Stimulated activated CD8-positive, alpha-beta memory T cell treated with anti-CD3 and anti-CD28 coated beads, Interleukin-4, amount 100 ng/mL, for 4 hours (primary cell): ENCODE data around the gene TATDN2.
A peak's percentile ranks its signal among the peaks of the same experiment; 100 is the strongest.

ENCODE experiments used
- DNase-seq, 2 donors: peaks; one replicate each; pipeline ENCODE4 v3.0.0-alpha.2; 2020; ENCODE audit warnings: low read depth in 2 of 2, low spot score in 1 of 2

TATDN2 gene, protein sequence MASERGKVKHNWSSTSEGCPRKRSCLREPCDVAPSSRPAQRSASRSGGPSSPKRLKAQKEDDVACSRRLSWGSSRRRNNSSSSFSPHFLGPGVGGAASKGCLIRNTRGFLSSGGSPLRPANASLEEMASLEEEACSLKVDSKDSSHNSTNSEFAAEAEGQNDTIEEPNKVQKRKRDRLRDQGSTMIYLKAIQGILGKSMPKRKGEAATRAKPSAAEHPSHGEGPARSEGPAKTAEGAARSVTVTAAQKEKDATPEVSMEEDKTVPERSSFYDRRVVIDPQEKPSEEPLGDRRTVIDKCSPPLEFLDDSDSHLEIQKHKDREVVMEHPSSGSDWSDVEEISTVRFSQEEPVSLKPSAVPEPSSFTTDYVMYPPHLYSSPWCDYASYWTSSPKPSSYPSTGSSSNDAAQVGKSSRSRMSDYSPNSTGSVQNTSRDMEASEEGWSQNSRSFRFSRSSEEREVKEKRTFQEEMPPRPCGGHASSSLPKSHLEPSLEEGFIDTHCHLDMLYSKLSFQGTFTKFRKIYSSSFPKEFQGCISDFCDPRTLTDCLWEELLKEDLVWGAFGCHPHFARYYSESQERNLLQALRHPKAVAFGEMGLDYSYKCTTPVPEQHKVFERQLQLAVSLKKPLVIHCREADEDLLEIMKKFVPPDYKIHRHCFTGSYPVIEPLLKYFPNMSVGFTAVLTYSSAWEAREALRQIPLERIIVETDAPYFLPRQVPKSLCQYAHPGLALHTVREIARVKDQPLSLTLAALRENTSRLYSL

DNA sequence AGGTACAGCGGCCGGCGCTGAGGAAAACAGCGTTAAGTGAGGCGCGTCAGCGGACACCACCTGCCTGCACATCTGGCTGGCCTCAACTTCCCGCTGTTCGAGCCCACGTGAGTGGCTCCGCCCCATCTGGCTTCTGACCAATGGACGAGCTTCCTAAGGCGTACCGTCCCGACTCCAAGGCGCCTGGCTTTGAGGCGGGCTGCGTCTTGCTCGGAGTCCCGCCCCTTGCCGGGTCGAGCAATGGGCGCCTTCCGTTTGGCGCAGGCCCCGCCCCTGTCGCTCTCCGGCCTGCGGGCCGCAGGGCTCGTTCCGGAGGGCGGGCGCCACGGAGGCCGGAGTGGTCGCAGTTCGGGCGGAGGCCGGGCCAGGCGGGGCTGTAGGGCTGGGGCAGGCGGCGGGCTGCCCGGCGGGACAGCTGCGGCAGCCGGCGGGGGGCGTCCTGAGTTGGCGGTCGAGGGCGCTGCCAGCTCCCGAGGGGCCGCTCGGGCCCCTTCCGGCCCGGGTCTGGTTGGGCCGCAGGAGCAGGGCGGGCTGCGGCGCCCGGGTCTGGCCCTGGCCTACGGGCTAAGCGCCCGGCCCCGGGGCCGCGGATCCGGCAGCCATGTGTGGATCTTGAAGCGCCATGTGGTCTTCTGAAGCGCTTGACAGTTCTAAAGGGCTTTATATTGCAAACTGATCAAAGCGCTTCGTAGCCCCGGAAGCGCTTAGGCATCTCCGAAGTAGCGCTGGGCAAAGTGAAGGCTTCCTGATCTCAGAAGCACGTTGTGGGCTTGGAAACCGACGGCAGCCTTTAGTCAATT is at the start of gene TATDN2:
Gene TATDN2 (plus strand): TSS at position 276 of the 800 bp plus-strand sequence. CDS start 742 bp downstream, outside the sequence.
- DNase-seq = peak; percentile 76 to 91

DNA sequence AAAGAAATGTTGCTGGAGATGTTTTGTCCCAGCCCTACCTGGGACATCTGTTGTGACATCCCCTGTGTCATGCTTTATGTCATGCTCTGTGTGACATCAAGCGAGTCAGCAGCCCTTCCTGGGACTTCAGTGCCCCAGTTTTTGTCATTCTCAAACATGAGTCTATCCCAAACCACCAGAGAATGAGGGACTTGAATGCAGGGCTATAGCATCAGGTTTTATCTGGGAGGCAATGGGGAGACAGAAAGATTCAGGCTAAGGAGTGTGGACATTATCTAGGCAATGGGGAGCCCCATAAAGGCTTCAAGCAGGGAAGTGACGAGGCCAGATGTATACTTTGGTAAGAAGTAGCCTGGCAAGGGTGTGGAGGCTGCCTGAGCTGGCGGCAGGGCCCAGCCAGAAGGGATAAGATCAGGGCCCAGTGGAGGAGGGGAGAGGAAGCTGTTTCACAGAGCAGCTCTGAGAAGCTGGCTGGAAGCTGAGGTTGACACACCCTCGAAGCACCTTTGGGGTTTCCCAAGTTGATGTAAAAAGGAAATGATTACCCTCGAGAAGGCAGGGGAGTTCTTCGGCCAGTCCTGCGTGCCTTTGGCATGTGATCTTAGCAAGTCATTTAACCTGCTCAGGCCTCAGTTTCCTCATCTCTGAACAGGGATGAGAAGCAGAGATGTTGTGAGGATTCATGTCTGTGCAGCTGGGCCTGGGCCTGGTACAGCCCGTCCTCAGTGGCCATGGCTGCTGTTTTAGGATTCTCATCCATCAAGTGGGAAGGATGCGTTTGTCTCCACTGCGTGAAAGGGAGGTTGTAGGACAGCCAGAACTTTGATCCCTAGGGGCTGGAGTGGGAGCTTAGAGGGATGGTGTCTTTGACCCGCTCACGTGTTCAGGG is 49.3 kb upstream of the TATDN2 start:
- DNase-seq = peak; percentile 41 to 48

DNA sequence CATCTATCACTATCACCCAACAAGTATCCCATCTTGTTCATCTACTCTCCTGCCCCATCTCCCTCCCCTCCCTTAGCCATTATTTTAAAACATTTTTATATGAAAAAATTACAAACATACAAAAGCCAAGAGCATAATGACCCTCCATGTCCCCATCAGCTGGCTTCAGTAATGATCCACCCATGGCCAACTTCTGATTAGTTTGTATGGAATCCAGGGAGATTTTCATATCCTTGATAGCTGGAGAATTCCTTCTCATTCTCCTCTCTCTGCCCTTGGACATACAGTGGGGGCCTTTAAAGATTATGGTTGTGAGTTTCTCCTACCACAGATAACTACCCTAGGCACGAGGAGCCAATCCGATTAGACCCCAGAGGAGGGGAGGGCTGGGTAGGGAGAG is 43.3 kb upstream of the TATDN2 start:
- DNase-seq = no peak

DNA sequence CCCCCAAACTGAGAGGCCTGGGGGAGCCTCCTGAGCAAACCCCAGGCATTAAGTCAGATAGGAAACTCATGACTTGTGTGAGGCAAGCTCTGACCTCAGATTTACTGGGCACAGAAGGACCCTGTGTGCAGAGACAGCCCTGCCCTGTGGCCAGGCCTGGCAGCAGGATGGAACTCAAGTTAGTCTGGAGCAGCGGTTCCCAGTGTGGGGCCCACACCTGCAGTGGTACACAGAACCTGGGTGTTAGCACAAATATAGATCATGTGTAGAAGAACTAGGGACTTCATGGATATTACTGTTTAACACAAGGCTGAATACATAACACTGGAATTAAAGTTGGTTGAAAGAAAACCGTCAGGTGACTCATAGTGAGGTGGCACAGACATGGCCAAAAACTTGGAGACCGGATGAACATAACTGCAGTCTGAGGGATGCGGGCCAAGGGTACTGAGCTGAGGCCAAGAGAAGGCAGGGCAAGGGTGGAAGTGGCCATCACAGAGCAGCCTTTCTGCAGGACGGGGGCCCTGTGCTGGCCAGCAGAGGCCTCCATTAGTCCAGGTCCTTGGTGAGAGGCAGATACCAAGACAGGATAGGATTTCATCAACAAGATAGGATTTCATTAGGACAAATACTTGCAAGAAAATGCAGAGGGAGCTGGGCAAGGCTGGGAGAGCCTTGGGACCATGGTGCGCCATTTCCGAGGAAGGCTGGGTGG is 42.7 kb upstream of the TATDN2 start:
- DNase-seq = no peak

DNA sequence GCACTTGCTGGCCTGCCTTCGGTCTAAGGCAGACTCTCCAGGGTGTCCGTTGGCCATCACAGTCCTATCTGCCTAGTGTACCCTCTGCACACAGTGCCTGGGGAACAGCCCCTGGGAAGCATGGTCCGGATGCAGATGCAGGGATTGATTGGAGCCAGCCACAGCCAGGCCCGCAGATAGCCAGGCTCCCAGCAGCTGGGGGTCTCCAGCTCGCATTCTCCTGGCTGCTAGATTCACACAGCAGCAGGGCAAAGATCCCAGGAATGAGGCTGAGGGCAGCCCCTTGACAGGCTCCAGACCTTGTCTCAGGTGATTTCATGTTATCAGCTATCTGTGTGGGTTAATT is 42.1 kb upstream of the TATDN2 start:
- no peak for DNase-seq

DNA sequence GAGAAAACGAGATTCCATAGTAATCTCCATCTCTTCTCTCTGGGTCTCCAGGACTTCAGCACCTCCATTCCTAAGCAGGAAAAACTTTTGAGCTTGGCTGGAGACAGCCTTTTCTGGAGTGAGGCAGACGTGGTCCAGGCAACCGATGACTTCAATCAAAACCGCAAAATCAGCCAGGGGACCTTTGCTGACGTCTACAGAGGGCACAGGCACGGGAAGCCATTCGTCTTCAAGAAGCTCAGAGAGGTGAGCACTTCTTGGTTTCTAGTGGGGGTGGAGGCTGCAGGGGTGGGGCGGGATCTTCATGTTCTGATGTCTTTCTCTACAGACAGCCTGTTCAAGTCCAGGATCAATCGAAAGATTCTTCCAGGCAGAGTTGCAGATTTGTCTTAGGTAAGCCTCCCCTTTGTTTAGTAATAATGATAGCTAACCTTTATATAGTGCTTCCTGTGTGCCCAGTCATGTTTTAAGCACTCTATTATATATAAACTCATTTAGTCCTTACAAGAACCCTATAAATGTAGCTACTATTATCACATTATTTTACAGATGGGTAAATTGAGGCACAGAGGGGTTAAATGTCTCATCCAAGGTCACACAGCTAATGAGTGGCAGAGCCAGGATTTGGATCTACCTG is 35.0 kb upstream of the TATDN2 start:
- DNase-seq = no peak

DNA sequence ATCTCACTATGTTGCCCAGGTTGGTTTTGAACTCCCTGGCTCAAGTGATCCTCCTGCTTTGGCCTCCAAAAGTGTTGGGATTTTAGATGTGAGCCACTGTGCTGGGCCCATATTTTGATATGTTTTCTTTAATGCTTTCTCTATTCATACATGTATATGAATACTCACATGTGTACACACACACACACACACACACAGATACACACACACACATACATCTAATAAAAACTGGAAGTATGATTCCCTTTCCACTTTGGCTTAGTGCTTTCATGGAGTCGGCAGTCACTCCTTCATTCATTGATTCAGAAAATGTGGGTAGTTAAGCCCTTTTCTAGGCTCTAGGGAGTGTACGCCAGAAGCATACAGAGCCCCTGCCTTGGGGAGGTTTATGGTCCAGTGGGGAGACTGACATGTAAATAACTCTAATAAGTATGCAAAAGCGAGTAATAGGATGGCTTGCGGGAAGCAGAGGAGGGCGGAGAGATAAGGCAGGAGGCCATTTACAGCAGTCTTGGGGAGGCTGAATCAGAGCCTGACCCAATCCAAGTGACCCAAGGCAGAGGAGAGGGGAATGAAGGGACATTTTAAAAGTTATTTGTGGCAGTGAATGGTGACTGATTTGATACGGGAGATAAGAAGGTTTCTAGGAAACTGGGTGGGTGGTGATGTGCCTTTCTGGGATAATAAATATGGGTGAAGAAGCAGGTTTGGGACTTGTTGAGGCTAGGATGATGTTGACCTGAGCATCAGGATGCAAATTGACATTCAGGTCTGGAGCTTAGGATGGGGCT is 32.5 kb upstream of the TATDN2 start:
- no peak for DNase-seq

DNA sequence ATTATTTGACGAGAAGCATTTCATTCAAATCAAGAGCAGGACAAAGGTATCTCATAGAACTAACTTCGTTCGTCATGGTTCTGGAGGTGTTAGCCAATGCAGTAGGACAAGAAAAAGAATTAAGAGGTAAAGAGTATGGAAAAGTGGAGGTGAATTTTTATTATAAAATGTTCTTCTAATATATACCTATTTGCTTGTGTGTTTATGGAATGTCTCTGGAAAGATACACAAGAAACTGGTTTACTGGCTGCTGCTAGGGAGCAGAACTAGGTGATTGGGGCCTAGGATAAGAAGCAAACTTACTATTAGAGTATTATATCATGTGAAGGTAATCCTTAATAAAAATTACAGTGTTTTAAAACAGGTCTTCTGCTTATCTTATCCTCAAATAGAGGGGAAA is 30.9 kb upstream of the TATDN2 start:
- DNase-seq = no peak

DNA sequence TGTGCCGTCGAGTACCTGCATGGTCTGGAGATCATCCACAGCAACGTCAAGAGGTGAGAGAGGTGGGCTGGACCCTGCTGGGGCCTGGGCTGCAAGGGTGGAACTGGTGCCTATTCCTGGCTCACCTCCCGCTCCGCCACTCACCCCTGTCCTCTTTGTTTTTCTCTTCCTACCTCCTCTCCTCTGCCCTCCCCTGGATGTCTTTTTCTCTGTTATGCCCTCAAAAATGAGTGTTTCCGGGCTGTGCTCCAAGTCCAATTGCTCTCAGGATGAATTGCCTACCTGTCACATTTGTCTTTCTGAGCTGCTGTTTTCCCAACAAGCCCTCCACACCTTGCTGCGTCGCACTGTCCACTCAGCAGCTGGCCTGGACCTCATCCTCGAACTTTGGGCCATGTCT is 28.5 kb upstream of the TATDN2 start:
- no peak for DNase-seq

DNA sequence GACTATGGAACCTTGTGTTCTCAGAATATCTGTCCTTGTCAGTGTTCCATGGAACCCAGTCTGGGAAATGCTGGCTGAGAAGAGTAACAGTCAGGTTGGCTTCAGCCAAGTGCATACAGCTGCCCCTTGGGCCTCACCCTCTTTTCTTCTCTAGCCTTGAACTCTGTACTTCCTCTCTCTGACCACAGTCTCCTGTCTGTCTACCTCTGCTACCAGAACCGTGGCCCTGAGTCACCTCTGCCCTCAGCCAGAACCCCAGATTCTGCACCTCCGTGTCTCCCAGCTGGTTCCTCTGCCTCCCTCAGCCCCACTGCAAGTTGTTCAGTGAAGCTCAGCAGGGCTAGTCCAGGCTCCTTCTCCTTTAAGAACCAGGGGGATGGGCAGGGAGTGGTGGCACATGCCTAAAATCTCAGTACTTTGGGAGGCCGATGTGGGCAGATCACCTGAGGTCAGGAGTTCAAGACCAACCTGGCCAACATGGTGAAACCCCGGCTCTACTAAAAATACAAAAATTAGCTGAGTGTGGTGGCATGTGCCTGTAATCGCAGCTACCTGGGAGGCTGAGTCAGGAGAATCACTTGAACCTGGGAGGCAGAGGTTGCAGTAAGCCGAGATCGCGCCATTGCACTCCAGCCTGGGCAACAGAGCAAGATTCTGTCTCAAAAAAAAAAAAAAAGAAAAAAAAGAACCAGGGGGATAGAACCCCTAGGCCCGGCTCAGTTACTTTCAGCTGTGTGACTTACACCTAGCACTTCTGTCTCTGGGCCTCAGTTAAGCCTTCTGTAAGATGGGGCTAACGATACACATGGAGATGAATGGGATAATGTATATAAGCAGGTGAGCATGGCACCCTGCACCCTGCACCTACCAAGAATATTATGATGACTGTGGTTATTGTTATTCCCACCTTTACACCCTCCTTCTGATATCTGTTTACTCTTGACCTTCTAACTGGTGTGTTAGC is 24.3 kb upstream of the TATDN2 start:
- DNase-seq = peak in 1 of 2 donors; percentile 34

DNA sequence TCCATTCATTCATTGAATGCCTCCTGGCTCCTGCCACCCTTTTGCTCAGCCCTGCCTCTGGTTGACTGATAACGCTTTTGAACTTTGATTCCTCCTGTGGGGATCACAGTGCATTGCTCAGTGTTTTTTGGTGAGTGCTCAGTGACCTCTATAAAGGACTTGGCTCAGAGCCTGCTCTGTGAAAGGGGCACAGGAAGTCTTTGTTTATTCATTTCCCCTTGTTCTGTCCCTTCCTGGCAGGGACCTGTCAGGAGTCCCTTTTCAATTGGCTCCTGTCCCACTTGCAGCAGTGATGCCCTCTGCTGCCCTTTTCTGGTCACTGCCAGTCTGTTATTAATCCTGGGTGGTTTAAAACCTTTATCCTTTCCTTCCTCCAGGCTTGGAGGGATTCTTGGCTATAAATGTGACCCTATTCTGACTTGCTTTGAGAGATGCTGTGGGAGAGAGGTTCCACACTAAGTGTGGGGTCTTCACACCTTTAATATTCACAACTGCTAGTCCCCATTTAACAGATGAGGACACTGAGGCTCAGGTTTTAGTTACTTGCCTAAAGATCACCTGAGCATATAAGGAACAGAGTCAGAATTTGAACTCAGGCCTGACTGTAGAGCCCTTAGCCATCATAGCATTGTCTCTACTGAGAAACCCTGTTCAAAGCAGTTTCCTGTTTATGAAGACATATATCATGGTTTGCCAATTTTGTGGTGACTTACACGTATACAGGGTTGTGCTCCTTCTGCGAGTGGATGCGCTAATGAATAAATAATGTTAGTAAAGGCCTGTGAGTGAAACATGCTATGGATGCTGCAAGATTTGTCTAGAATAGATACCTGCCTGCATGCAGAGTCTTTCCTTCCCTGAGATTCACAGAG is 23.2 kb upstream of the TATDN2 start:
- peak; percentile 28 to 33 for DNase-seq

DNA sequence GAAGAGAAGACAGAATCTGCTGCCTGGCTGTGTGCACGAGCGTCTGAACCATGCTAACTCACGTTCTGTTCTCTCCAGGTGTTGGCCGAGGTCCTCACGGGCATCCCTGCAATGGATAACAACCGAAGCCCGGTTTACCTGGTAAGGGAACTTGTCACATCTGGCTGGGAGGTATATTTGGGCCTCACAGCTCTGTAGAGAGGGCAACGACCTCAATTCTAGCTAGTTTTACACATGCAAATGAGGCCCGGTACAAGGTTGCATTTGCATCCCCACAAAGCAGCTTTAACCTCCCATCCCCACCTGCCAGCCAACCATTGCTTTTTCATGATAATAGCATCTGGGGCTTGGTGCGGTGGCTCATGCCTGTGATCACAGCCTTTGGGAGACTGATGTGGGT is 22.0 kb upstream of the TATDN2 start:
- DNase-seq = no peak

DNA sequence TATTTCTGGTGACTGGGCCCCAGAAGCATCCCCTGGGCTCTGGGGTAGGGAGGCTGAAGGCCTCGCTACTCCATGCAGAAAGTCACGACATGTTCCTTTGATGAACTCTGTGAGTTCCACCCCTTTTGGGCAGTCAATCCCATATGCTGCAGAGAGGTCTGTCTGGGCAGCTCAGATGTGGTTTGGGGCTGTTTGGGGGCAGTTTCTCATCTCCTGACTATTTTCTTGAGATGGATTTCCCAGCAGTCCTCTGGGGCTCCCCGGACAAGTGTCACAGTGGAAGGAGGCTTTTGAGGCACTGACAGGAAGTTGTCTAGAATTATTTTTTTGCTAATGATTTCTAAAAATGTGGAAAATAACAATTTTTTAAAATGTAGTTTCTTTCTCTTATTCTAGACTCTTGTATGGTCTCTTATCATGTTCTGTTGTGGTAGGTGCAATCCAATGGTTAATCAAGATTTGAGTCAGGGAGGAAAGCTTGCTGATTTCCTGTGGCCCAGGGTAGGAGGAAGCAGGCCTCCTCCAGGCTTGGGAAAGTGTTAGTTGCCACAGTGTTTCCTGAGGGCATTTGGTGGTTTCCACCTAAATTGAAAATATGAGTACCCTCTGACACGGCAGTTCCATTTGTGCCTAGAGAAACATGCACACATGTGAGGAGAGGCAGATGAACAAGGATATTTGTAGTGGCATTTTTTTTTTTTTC is 19.9 kb upstream of the TATDN2 start:
- no peak for DNase-seq

DNA sequence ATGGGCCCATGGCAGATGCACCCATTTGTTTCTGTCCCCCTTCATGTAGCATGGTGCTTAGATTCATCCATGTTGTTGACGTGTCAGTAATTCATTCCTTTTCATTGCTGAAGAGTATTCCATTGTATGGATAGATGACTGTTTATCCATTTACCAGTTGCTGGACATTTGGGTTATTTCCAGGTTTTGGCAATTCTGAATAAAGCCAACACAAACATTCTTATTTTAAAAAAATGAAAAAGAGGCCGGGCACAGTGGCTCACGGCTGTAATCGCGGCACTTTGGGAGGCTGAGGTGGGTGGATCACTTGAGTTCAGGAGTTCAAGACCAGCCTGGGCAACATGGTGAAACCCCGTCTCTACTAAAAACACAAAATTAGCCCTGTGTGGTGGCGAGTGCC is 18.7 kb upstream of the TATDN2 start:
- no peak for DNase-seq

DNA sequence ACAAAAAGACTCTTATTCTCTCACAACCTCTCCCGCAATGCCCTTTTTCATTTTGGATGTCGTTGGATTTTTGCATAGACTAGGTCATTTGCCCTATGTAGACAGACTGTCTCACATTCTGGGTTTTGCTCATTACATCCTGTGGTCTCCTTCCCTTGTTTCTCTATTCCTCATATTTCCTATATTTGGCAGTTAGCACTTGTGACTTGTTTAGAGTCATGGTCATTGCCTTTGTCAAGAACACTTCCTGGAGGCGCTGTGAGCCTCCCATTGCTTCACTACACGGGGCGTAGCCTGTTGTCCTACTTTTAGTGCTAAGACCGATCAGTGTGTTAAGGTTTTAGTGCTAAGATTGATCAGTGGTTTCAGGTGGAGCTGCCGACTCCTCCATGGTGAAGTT is 16.1 kb upstream of the TATDN2 start:
- DNase-seq = no peak

DNA sequence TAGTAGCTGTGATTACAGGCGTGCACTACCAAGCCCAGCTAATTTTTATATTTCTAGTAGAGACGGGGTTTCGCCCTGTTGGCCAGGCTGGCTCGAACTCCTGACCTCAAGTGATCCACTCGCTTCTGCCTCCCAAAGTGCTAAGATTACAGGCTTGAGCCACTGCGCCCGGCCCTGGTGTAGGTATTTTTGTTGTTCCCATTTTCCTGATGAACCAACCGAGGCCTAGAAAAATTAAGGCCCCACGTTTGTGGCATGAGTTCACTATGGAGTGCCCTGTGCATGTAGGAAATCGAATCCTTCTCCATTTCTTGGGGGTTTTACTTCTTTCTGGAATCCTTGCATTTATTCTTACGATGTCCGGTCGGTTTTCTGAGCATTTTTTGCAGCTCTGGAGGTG is 14.3 kb upstream of the TATDN2 start:
- no peak for DNase-seq
